Measurements from ENCODE around the gene MFN1.

DNA sequence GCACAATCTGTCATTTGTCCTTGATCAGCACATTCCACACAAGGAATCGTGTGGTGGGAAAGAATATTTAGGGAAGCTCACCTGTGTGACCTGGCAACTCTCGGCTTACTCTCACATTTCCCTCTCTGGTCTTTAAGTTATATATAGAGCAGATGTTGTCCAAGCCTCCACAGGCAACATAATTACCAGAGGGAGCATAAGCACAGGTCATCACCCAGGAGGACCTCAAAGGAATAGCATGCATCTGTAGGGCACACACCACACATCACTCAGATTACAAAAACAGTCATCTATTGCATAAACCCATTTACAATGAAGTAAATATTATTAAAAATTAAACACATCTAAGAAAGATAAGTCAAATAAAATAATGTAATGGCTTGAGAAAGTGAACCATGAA is 67.3 kb downstream of the MFN1 start:
- TF ChIP-seq, protein P1, sequence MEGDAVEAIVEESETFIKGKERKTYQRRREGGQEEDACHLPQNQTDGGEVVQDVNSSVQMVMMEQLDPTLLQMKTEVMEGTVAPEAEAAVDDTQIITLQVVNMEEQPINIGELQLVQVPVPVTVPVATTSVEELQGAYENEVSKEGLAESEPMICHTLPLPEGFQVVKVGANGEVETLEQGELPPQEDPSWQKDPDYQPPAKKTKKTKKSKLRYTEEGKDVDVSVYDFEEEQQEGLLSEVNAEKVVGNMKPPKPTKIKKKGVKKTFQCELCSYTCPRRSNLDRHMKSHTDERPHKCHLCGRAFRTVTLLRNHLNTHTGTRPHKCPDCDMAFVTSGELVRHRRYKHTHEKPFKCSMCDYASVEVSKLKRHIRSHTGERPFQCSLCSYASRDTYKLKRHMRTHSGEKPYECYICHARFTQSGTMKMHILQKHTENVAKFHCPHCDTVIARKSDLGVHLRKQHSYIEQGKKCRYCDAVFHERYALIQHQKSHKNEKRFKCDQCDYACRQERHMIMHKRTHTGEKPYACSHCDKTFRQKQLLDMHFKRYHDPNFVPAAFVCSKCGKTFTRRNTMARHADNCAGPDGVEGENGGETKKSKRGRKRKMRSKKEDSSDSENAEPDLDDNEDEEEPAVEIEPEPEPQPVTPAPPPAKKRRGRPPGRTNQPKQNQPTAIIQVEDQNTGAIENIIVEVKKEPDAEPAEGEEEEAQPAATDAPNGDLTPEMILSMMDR (IDR thresholded peaks at IDR 0.05; ENCODE audit: low read length) = no peak
- TF ChIP-seq EZH2phosphoT487 (IDR thresholded peaks at IDR 0.05; ENCODE audit: low read length) (no peak), EZH2 (optimal IDR thresholded peaks at IDR 0.05; ENCODE audit: low read depth, low read length) (no peak)
